ENCODE results near the gene SLC25A11.
A peak's percentile ranks its signal among the peaks of the same experiment; 100 is the strongest.
"Not testable (repeated sequence)": the region's sequence is repeated elsewhere in the genome, so short reads cannot be mapped to it uniquely, and the experiment has no call there.

SLC25A11 gene

GRCh38 chr17:4945176-4945943 lies 5.5 kb upstream of the SLC25A11 start:
- DNase-seq (ENCODE audit: low read depth), result peak; percentile 74

- DNase-seq (ENCODE audit: low read depth), result no peak
Observed at GRCh38 chr17:4944554-4945175, 4.8 kb upstream of the SLC25A11 start.

GRCh38 chr17:4944163-4944553 lies 4.3 kb upstream of the SLC25A11 start:
- no peak for DNase-seq (ENCODE audit: low read depth)

- no peak for DNase-seq (ENCODE audit: low read depth)
Observed at GRCh38 chr17:4942760-4943508, 3.1 kb upstream of the SLC25A11 start.

- DNase-seq (ENCODE audit: low read depth), result no peak
Observed at GRCh38 chr17:4941319-4941610, 1.4 kb upstream of the SLC25A11 start.

GRCh38 chr17:4940555-4941318 lies 891 bp upstream of the SLC25A11 start:
- no peak for DNase-seq (ENCODE audit: low read depth)

- no peak for DNase-seq (ENCODE audit: low read depth)
Observed at GRCh38 chr17:4939546-4939795, 375 bp downstream of the SLC25A11 start.

- no peak for DNase-seq (ENCODE audit: low read depth)
Observed at GRCh38 chr17:4938688-4939545, 929 bp downstream of the SLC25A11 start.

- no peak for DNase-seq (ENCODE audit: low read depth)
Observed at GRCh38 chr17:4938069-4938491, 1.8 kb downstream of the SLC25A11 start.

GRCh38 chr17:4937553-4937952 lies 2.3 kb downstream of the SLC25A11 start:
- no peak for DNase-seq (ENCODE audit: low read depth)

GRCh38 chr17:4936436-4936835 lies 3.4 kb downstream of the SLC25A11 start:
- no peak for DNase-seq (ENCODE audit: low read depth)

- no peak for DNase-seq (ENCODE audit: low read depth)
Observed at GRCh38 chr17:4935650-4936049, 4.2 kb downstream of the SLC25A11 start.

GRCh38 chr17:4934173-4934979 lies 5.5 kb downstream of the SLC25A11 start:
- no peak for DNase-seq (ENCODE audit: low read depth)

GRCh38 chr17:4933646-4934045 lies 6.2 kb downstream of the SLC25A11 start:
- DNase-seq (ENCODE audit: low read depth), result no peak

- no peak for DNase-seq (ENCODE audit: low read depth)
Observed at GRCh38 chr17:4932756-4933155, 7.1 kb downstream of the SLC25A11 start.

- no peak for DNase-seq (ENCODE audit: low read depth)
Observed at GRCh38 chr17:4931963-4932362, 7.9 kb downstream of the SLC25A11 start, which contains the start of gene GP1BA. TSS of gene GP1BA (plus strand) at chr17:4932277. CDS start at chr17:4932605, 328 bp downstream.

- no peak for DNase-seq (ENCODE audit: low read depth)
Observed at GRCh38 chr17:4928881-4929280, 11.0 kb downstream of the SLC25A11 start.

GRCh38 chr17:4926577-4927335 lies 13.1 kb downstream of the SLC25A11 start:
- not testable (repeated sequence) for DNase-seq (ENCODE audit: low read depth)

- no peak for DNase-seq (ENCODE audit: low read depth)
Observed at GRCh38 chr17:4921320-4921719, 18.5 kb downstream of the SLC25A11 start.

Data from stimulated activated CD8-positive, alpha-beta memory T cell treated with anti-CD3 and anti-CD28 coated beads, Interleukin-12 subunit alpha, Interleukin-12 subunit beta, amount 100 ng/mL, for 4 hours (primary cell).